Activated CD8-positive, alpha-beta memory T cell treated with anti-CD3 and anti-CD28 coated beads for 1 hour (primary cell): ENCODE measurements around the gene LRRC15.

ENCODE experiments used
- DNase-seq, 2 donors: peaks; one replicate each; pipeline ENCODE4 v3.0.0-alpha.2; 2020; ENCODE audit warnings: low read depth in 1 of 2; ENCODE audit errors: extremely low read depth in 1 of 2

LRRC15 gene

GRCh38 chr3:194306109-194306686 is 63.3 kb downstream of the LRRC15 start:
- peak in 1 of 2 donors; percentile 18 for DNase-seq

- DNase-seq, result no peak
Measured at GRCh38 chr3:194305356-194306108, 64.0 kb downstream of the LRRC15 start.
